ENCODE results near the gene KCNK7. TPM values are rescaled to one million over a fixed set of nuclear protein-coding genes. Genes with fewer than 3 reads are reported as not detected.
A peak's percentile ranks its signal among the peaks of the same experiment; 100 is the strongest.

Gene KCNK7
- total and polyA plus RNA-seq, 2 donors: 0.63 to 1.2 TPM

DNA sequence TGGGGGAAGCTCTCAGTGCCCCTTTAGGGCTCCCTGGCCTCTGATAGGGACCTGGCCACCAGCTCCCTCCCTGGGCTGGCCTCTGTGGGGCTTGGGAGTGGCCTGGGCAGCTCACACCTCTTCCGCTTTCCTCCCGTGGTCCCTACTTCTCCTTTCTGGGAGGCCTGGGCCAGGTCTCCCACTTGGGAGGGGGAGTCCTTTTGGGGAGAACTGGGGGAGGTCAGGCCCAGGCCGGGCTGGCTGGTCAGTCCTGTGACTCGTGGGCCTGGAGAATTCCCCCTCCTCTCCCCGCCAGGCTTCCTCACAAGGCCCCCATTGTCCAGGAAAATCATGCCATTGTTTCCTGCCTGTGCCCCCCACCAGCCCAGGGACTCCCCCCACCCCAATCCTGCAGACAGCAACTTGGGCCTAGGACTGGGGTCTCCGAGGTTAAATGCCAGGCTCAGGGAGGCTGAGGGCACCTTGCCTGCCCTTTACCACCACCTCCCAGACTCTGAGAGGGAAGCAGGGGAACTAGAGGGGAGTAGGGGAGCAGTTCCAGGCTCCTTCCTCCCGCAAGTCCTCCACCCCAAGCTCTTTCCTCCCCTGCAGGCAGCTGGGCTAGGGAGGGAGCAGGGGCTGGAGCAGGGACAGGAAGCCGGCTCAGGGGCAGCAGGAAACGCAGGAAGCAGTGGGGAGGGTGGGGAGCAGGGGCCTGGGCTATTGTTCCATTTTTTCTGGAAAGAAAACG, 15.6 kb upstream of the KCNK7 start:
- Histone ChIP-seq H3K27ac (ENCODE audit: low read depth) (no peak overlapping the region), H3K4me3 (ENCODE audit: low read depth, low read length) (peak overlapping the region; percentile 27), H3K4me1 (ENCODE audit: insufficient read depth) (peaks cover 1% of the 10 kb centered on the region), H3K36me3 (ENCODE audit: insufficient read depth) (no peaks in the 10 kb centered on the region)
- no peak for DNase-seq (ENCODE audit: extremely low spot score)
- 51% methylated on average over 10 of the region's 10 CpGs for WGBS

DNA sequence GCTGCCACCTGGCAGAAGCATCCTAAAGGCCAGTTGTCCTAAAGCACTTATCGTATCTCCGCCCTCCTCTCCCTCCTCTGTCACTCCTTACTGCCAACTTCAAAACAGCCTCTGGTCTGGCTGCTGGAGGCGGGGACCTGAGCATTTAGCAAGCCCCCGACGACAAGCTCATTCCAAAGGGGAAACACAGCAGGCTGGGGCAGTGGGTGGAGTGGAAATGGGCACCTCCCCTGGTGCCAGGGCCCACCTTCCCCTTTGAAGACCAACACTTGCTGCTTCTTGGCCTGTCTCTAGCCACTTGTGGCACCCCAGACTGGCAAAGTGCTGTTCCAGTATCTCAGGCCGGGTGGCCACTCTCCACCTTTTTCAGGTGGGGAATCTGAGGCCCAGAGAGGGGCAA, 14.8 kb upstream of the KCNK7 start:
- WGBS: 54% methylated on average over 6 of the region's 6 CpGs

DNA sequence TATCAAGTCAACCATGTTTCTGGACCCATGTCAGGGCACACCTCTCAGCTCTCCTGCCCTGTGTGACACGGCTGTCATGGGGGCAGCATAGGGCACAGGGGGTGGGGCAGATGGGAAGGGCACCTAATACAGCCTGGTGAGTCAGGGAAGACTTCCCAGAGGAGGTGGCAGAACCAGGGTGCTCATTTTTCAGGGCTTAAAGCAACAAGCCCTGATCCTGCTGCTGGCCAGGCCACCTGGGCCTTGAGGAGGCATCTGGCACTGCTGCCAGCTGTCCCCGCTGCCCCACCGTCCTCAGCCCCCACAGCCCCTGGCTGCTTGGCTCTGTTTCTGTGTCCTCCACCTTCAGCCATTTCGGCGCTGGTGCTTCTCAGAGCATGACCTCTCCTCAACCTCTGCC, 14.1 kb upstream of the KCNK7 start:
- Histone ChIP-seq H3K4me1 (ENCODE audit: insufficient read depth) (peaks cover 1% of the 10 kb centered on the region), H3K27ac (ENCODE audit: low read depth) (no peak overlapping the region), H3K36me3 (ENCODE audit: insufficient read depth) (peaks cover 4% of the 10 kb centered on the region), H3K4me3 (ENCODE audit: low read depth, low read length) (no peak overlapping the region)
- WGBS: 80% methylated on average over 5 of the region's 5 CpGs
- DNase-seq (ENCODE audit: extremely low spot score): no peak

More for the DNA sequence above, 14.8 kb upstream of the KCNK7 start:
- H3K36me3 ChIP-seq (ENCODE audit: insufficient read depth): no peaks in the 10 kb centered on the region
- no peak overlapping the region for H3K4me3 ChIP-seq (ENCODE audit: low read depth, low read length)
- H3K4me1 ChIP-seq (ENCODE audit: insufficient read depth): peaks cover 1% of the 10 kb centered on the region
- no peak for DNase-seq (ENCODE audit: extremely low spot score)
- H3K27ac ChIP-seq (ENCODE audit: low read depth): no peak overlapping the region

DNA sequence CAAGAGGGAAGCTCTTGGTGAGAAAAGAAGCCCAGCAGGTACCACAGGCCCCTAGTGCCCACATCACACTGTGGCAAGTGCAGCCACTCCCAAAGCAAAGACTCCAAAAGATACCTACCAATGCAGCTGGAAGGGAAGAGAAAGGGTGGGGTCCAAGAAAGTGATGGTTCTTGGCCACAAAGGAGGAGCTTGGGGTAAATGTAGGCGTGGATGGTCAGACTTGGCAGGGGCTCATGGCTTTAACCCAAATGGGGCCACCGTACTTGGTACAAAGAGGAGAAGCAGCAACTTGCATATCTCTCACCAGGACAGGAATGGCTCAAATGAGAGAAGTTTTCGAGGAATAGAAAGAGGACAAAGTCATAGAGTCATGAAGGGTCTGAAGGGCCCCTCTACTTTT, 13.6 kb upstream of the KCNK7 start:
- no peak for DNase-seq (ENCODE audit: extremely low spot score)
- H3K4me3 ChIP-seq (ENCODE audit: low read depth, low read length): no peak overlapping the region
- H3K4me1 ChIP-seq (ENCODE audit: insufficient read depth): peaks cover 1% of the 10 kb centered on the region
- H3K36me3 ChIP-seq (ENCODE audit: insufficient read depth): peaks cover 4% of the 10 kb centered on the region
- no peak overlapping the region for H3K27ac ChIP-seq (ENCODE audit: low read depth)
- WGBS: 36% methylated on average over 3 of the region's 3 CpGs

DNA sequence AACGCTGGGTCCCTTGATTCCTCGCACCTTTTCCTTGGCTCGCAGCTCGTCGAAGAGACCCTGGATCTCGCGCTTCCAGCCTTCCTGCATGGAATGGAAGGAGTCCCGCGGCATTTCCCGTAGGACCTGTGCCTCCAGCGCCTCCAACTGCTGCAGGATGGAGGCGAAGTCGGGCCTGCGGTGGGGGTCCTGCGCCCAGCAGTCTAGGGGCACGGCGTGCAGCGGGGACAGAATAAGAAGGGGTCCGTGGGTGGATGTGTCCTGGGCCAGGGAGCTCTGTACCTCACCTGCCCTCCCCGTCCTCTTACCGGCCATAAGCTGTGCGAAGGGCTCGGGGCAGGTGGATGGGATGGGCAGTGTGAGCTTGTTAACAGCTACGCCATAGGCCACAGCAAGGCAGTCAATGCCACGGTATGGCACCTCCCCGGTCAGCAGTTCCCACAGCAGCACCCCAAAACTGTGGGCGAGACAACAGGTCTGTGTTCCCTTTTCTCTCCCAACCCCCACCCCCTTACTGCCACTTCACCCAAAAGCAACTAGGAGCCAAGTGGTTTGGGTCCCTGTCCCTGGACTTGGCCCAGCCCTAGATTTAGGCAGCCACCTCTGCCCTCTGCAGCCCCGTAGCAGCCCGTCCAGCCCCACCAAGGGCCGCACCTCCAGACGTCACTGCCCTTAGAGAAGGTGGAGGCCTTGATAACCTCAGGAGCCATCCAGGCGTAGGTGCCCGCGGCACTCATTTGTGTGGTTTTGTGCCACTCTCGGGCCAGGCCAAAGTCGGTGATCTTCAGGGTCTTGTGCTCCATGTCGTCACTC, 12.2 kb upstream of the KCNK7 start:
- 72% methylated on average over 37 of the region's 37 CpGs for WGBS
- H3K4me3 ChIP-seq (ENCODE audit: low read depth, low read length): no peak overlapping the region
- H3K4me1 ChIP-seq (ENCODE audit: insufficient read depth): no peaks in the 10 kb centered on the region
- H3K36me3 ChIP-seq (ENCODE audit: insufficient read depth): peaks cover 4% of the 10 kb centered on the region
- no peak overlapping the region for H3K27ac ChIP-seq (ENCODE audit: low read depth)
- no peak for DNase-seq (ENCODE audit: extremely low spot score)

DNA sequence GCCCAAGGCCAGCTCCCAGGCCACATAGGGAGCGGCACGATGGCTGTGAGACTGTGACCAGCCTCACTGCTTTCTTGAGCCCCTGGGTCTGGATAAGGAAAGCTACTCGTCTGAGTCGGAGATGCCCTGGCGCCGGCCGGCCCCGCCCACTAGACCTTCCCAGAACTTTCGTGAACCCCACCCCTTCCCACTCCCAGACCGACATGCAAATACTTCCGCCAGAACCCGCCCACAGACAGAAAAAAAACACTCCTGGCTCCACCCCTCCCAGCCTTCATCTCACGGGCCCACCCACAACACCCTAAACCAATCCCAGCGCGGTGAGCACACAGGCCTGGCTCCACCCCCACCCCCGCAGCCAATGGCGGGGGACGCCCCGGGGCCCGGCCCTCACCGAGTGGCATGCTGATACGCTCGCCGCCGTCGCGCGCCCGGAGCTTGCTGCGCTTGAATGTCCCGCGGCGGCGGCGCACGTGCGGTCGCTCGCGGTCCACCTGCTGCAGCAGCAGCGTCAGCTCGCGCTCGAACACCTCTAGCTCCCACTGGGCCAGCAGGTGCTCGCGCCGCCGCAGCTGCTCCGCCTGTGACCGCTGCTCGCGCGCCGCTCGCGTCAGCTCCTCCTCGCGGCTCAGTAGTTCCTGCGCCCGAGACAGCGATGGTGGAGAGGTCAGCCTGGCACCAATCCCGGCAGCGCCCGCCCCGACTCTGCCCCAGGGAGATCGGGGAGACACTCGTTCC, 11.4 kb upstream of the KCNK7 start:
- 21% methylated on average over 67 of the region's 67 CpGs for WGBS
- peak overlapping the region; percentile 30 for H3K27ac ChIP-seq (ENCODE audit: low read depth)
- DNase-seq (ENCODE audit: extremely low spot score): peak; percentile 92
- H3K4me3 ChIP-seq (ENCODE audit: low read depth, low read length): no peak overlapping the region
- H3K36me3 ChIP-seq (ENCODE audit: insufficient read depth): peaks cover 4% of the 10 kb centered on the region
- H3K4me1 ChIP-seq (ENCODE audit: insufficient read depth): no peaks in the 10 kb centered on the region

DNA sequence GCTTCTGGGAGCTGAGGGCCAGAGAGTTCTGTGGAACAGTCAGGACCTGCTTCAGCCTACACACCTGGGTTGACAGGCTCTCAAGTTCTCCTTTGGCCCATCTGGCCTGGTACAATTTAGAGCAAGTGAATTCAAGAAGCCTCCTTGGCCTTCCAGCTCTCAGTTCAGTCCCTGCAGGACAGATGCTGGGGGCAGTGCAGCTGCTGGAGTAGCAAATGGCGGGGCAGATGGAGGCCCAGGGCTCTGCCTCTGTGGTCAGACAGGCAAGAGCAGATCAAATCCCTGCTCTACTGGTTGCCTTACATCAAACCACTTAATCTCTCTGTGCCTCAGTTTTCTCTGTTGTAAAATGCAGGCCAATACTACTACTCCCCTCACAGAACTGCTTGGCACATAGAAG, 8.7 kb upstream of the KCNK7 start:
- 100% methylated on average over 1 of the region's 1 CpG for WGBS
- no peak for DNase-seq (ENCODE audit: extremely low spot score)
- H3K4me1 ChIP-seq (ENCODE audit: insufficient read depth): no peaks in the 10 kb centered on the region
- H3K36me3 ChIP-seq (ENCODE audit: insufficient read depth): peaks cover 4% of the 10 kb centered on the region
- H3K27ac ChIP-seq (ENCODE audit: low read depth): no peak overlapping the region
- no peak overlapping the region for H3K4me3 ChIP-seq (ENCODE audit: low read depth, low read length)

DNA sequence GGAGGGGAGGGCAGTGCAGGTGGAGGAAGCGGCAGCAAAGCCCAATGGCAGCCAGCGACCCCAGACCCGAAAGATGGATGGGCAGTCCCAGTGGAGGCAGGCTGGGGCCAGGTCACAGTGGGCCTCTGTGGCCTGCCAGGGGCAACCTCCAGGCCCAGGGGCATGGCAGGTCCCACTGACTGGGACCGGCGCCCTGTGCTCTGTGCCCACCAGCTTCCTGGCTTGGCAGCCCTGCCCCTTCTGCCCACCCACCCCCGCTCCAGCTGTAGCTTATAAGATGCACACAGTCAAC, 4.3 kb upstream of the KCNK7 start:
- Histone ChIP-seq H3K4me3 (ENCODE audit: low read depth, low read length) (no peak overlapping the region), H3K4me1 (ENCODE audit: insufficient read depth) (peaks cover 1% of the 10 kb centered on the region), H3K27ac (ENCODE audit: low read depth) (no peak overlapping the region), H3K36me3 (ENCODE audit: insufficient read depth) (peaks cover 7% of the 10 kb centered on the region)
- 93% methylated on average over 6 of the region's 6 CpGs for WGBS
- no peak for DNase-seq (ENCODE audit: extremely low spot score)

DNA sequence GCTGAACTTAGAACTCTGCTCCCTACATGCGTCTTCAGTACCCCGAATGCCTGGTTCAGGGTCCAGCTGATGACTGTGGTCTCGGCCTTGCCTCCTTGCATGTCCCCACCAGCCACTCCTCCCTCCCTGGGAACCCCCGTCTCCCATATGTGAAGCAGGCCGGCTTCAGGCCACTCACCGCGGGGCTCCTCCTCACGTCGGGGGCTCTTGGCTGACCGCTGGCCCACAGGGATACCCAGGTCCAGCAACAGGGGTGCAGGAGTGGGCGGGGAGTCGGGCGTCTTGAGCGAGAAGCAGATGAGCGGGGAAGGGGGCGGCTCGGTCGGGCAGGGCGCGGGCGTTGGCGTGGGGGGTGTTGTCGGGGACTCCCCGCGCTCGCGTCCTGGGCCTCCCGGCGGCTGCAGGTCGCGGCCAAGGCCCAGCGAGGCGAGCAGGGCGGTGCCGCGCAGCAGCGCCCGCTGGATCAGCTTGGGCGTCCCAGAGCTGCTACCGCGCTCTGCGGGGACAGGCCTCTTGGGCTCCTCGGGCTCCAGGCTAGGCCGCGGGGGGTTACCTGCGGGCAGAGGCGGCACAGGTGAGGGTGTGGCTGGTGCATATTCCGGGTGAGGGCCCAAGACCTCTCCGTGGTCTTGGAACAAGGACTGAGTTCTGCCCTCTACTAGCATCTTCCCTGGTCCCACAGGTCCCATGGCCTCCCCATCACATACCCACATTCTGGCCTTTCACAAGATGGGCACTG, 3.8 kb upstream of the KCNK7 start:
- H3K4me3 ChIP-seq (ENCODE audit: low read depth, low read length): no peak overlapping the region
- WGBS: 83% methylated on average over 49 of the region's 49 CpGs
- H3K4me1 ChIP-seq (ENCODE audit: insufficient read depth): peaks cover 1% of the 10 kb centered on the region
- no peak for DNase-seq (ENCODE audit: extremely low spot score)
- H3K36me3 ChIP-seq (ENCODE audit: insufficient read depth): peaks cover 7% of the 10 kb centered on the region
- no peak overlapping the region for H3K27ac ChIP-seq (ENCODE audit: low read depth)

DNA sequence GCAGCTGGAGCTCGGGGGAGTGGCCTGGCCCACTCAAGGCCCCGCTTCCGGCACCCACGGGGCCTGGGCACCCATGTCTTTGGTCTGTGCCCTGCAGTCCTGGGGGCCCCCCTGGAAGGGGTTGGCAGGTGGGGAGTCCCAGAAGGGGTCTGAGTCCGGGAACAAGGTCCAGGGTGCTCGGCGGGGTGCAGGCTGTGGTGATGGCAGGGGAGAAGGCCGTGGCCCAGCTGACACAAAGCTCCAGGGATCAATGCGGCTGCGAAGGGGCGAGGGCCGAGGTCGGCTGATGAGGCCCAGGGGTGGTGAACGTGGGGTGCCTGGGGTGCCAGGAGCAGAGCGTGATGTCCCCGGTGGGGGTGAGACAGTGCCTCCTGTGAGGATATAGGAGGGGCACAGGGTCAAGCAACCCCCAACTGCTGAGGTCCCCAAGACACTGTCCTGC, 2.7 kb upstream of the KCNK7 start:
- WGBS: 91% methylated on average over 16 of the region's 16 CpGs
- DNase-seq (ENCODE audit: extremely low spot score): no peak
- peaks cover 7% of the 10 kb centered on the region for H3K36me3 ChIP-seq (ENCODE audit: insufficient read depth)

DNA sequence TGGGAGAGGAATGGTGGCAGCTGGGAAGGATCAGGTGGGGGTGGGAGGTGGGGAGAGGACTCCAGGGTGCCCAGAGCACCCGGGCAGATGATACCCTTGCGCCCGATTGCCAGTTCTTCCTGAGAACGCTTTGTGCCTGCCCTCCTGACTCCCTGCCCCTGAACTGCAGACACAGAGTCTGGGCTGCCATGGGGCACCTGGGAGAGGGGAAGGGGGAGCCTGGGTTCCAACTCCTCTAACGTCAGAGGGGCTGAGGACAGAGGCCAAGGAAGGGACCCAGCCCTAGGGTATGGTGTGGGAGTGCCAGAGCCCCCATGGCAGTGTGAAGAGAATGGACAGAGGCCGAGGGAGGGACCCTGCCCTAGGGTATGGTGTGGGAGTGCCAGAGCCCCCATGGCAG, 920 bp upstream of the KCNK7 start:
- WGBS: 77% methylated on average over 6 of the region's 6 CpGs
- Histone ChIP-seq H3K36me3 (ENCODE audit: insufficient read depth) (peaks cover 7% of the 10 kb centered on the region), H3K4me3 (ENCODE audit: low read depth, low read length) (no peak overlapping the region), H3K27ac (ENCODE audit: low read depth) (no peak overlapping the region), H3K4me1 (ENCODE audit: insufficient read depth) (peaks cover 1% of the 10 kb centered on the region)
- no peak for DNase-seq (ENCODE audit: extremely low spot score)

More for the DNA sequence above, 2.7 kb upstream of the KCNK7 start:
- H3K4me1 ChIP-seq (ENCODE audit: insufficient read depth): peaks cover 1% of the 10 kb centered on the region
- H3K4me3 ChIP-seq (ENCODE audit: low read depth, low read length): no peak overlapping the region
- no peak overlapping the region for H3K27ac ChIP-seq (ENCODE audit: low read depth)

DNA sequence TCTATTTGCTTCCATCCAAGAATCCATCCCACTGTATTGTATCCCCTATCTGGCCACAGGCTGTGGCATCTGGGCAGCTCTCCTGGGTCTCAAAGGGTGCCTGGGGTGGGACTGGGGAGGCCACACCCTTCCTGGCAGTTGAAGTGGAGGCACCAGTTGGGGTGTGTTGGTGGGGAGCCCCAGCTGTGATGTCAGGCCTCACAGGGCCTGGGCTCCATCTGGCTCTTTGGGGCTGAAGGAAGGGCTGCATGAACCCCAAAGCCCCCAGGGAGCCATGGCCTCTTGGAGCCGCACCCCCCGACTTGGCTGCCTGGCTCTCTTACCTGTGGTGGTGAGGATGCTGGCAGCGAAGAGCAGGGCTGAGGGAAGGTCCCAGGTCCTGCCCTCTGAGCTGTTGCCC, 469 bp downstream of the KCNK7 start:
- peaks cover 1% of the 10 kb centered on the region for H3K4me1 ChIP-seq (ENCODE audit: insufficient read depth)
- H3K27ac ChIP-seq (ENCODE audit: low read depth): no peak overlapping the region
- H3K4me3 ChIP-seq (ENCODE audit: low read depth, low read length): no peak overlapping the region
- WGBS: 68% methylated on average over 3 of the region's 3 CpGs
- H3K36me3 ChIP-seq (ENCODE audit: insufficient read depth): peaks cover 7% of the 10 kb centered on the region
- no peak for DNase-seq (ENCODE audit: extremely low spot score)
